Omental fat pad (tissue), 4 donors: Measurements from ENCODE around the gene MFN1. TPM values are rescaled to one million over a fixed set of nuclear protein-coding genes. Genes with fewer than 3 reads are reported as not detected.

ENCODE experiments used
- ATAC-seq: fragments of 150-250 bp; one replicate; pipeline ENCODE4 v1.9.1; 2016; ENCODE audit warnings: mild to moderate bottlenecking, moderate library complexity; ENCODE audit not compliant: low FRiP score
- DNase-seq: peaks from one replicate; pipeline ENCODE4 v3.0.0-alpha.2; 2019; ENCODE audit warnings: low spot score
- CTCF ChIP-seq, 3 donors: fragments of 450-650 bp; IDR thresholded peaks; one replicate each; pipeline ENCODE4 v1.5.1; 2016 to 2017; ENCODE audit warnings: antibody characterized with exemption in 3 of 3, mild to moderate bottlenecking in 3 of 3, moderate library complexity in 2 of 3
- total RNA-seq, 4 donors: library from RNA; depleted of rRNA; stranded (reverse); fragments of >200 nt; gene quantifications; one replicate each; pipeline ENCODE4 v1.1.0, GENCODE V29; 2016

MFN1 gene
- total RNA-seq, 4 donors from 2014 or later: 27.3 to 39.6 (median 39.0) TPM

GRCh38 chr3:179348325-179349013, 960 bp downstream of the MFN1 start:
- DNase-seq: no peak
- ATAC-seq: no peak
- TF ChIP-seq CTCF (IDR thresholded peaks at IDR 0.05): no peak

GRCh38 chr3:179355996-179356395, 8.5 kb downstream of the MFN1 start:
- ATAC-seq: no peak
- TF ChIP-seq CTCF (IDR thresholded peaks at IDR 0.05): no peak
- no peak for DNase-seq

- DNase-seq (no peak), ATAC-seq (no peak)
- TF ChIP-seq CTCF (IDR thresholded peaks at IDR 0.05): no peak
These were observed 15.8 kb downstream of the MFN1 start for GRCh38 chr3:179363332-179363731.

GRCh38 chr3:179369621-179370020, 22.1 kb downstream of the MFN1 start:
- no peak for DNase-seq
- no peak for ATAC-seq
- no peak for TF ChIP-seq CTCF (IDR thresholded peaks at IDR 0.05)

GRCh38 chr3:179373938-179374337, 26.4 kb downstream of the MFN1 start:
- no peak for DNase-seq
- no peak for TF ChIP-seq CTCF (IDR thresholded peaks at IDR 0.05)
- ATAC-seq: no peak

- ATAC-seq (no peak), DNase-seq (no peak)
- no peak for TF ChIP-seq CTCF (IDR thresholded peaks at IDR 0.05)
These were observed 27.8 kb downstream of the MFN1 start for GRCh38 chr3:179375091-179375999.
